Astrocyte of the spinal cord (primary cell): ENCODE results near the gene FCHO1.

ENCODE experiments used
- DNase-seq: peaks from one replicate; pipeline ENCODE4 v3.0.0; 2011; ENCODE audit warnings: low read depth, low spot score
- H3K4me3 ChIP-seq: 2 replicates; pipeline ENCODE4 v1.5.1; 2011; ENCODE audit warnings: low read depth, mild to moderate bottlenecking, low read length, moderate library complexity
- in situ Hi-C: cut with HindIII; loops from 2 replicates; pipeline ENCODE4 v1.10.0; 2017; ENCODE audit warnings: low sequenced_read_pairs
- TF ChIP-seq, protein P1 (sequence below): IDR thresholded peaks from 2 replicates; pipeline ENCODE4 v1.5.1; 2012; ENCODE audit warnings: low read depth, mild to moderate bottlenecking, low read length, inconsistent platforms

The FCHO1 gene

GRCh38 chr19:17807731-17808316 lies 56.5 kb downstream of the FCHO1 start:
- in situ Hi-C loops, result no loop called here
- no peak for DNase-seq
- no peak overlapping the region for H3K4me3 ChIP-seq
- TF ChIP-seq, protein P1, sequence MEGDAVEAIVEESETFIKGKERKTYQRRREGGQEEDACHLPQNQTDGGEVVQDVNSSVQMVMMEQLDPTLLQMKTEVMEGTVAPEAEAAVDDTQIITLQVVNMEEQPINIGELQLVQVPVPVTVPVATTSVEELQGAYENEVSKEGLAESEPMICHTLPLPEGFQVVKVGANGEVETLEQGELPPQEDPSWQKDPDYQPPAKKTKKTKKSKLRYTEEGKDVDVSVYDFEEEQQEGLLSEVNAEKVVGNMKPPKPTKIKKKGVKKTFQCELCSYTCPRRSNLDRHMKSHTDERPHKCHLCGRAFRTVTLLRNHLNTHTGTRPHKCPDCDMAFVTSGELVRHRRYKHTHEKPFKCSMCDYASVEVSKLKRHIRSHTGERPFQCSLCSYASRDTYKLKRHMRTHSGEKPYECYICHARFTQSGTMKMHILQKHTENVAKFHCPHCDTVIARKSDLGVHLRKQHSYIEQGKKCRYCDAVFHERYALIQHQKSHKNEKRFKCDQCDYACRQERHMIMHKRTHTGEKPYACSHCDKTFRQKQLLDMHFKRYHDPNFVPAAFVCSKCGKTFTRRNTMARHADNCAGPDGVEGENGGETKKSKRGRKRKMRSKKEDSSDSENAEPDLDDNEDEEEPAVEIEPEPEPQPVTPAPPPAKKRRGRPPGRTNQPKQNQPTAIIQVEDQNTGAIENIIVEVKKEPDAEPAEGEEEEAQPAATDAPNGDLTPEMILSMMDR, result no peak

DNA sequence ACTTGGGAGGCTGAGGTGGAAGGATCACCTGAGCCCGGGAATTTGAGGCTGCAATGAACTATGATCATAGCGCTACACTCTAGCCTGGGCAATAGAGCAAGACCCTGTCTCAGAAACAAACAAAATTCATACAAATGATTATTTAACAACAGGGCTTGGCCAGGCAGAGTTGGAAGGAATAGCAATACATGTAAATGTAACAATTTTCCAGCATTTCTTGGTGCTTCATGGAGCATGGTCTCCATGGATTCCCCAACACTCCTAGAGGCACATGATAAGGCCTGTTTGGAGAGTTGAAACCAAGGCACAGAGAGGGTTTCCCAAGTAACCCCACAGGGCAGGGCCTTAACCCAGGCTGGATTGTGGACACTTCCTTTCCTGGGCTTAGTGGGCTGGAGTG lies 59.8 kb downstream of the FCHO1 start:
- TF ChIP-seq, protein P1, result no peak
- no peak overlapping the region for H3K4me3 ChIP-seq
- no peak for DNase-seq
- in situ Hi-C loops, result no loop called here

- H3K4me3 ChIP-seq, result no peak overlapping the region
- in situ Hi-C loops, result no loop called here
- DNase-seq, result no peak
- TF ChIP-seq, protein P1, result no peak
These were observed 60.4 kb downstream of the FCHO1 start for GRCh38 chr19:17811681-17812080.

DNA sequence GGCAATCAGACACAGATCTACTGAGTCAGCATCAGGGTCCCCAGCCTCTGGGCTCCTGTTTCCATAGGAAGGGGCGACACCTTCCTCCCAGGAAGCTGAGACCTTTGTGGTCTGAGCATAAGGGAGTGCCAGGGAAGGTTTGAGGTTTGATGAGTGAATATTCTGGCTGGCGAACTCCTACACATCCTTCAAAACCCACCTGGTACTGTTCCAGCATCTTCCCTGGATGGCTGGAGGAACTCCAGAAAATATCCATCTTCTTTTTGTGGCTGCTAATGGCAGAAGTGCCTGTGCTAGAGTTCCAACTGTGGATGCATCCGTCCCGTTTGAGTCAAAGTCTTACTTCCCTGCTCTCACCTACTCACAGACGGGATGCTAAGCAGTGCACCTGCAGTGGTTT lies 60.8 kb downstream of the FCHO1 start:
- TF ChIP-seq, protein P1, result no peak
- no peak for DNase-seq
- in situ Hi-C loops, result no loop called here
- no peak overlapping the region for H3K4me3 ChIP-seq

DNA sequence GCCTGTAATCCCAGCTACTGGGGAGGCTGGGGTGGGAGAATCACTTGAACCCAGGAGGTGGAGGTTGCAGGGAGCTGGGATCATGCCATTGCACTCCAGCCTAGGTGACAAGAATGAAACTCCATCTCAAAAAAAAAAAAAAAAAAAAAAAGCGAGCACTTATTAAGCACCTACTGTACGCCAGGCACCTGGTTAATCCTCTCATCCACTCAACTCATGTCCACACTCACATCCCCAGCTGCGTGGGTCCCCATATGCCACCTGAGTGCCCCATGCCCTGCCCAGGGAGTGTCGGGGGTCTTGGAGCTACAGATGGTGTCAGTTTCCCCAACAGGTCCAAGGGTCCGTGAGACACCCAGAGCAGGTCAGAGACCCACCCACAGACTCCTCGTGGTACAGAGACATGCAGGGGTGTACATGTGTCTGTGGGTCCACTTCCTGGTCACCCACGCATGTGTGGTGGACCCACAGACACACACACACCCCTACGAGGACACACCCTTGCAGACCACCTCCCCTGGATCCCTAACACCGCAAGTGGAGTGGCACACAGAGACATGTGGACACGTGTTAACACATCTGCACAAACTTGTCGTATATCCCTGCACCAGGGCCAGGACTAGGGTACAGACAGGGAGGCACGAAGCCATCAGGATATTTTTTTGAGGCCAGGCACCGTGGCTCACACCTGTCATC lies 66.5 kb downstream of the FCHO1 start:
- DNase-seq, result no peak
- TF ChIP-seq, protein P1, result no peak
- no peak overlapping the region for H3K4me3 ChIP-seq
- in situ Hi-C loops, result no loop called here

DNA sequence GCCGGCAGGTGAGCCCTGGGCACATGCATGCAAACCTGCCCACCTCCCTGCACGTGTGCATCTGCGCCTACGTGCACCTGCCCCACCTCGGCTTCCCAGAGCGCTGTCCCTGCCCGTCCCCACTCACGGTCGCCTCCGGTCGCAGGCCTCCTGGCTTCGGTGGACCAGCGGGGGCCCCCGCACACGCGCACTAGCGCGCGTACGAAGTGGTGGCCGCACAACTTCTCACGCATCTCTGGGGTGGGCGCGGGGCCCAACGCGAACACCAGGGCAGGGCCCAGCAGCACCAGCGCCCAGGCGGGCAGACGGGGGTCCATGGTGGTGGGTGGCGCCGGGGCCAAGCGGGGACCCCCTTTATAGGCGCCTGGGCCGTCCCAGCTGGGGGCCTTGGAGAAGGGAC lies 69.9 kb downstream of the FCHO1 start, which contains the start of gene INSL3:
INSL3 (minus strand) TSS at position 330 of the 400 bp plus-strand sequence; CDS start at position 317, 13 bp downstream.
- H3K4me3 ChIP-seq, result no peak within 1 kb of the TSS
- no peak for DNase-seq
- in situ Hi-C loops, result no loop called here
- TF ChIP-seq, protein P1, result no peak
